GM19397 (cell line): ENCODE measurements around the gene GYPE.
A peak's percentile ranks its signal among the peaks of the same experiment; 100 is the strongest.
"Not testable (repeated sequence)": the region's sequence is repeated elsewhere in the genome, so short reads cannot be mapped to it uniquely, and the experiment has no call there.

Source experiments
- ATAC-seq: cut with Tn5 transposase; IDR thresholded peaks from one replicate; pipeline ENCODE4 v1.9.1; 2021; ENCODE audit warnings: mild to moderate bottlenecking, moderate library complexity; ENCODE audit not compliant: unreplicated experiment

Gene GYPE

GRCh38 chr4:143905440-143905839 lies at the start of gene GYPE:
Gene GYPE, minus strand, starts transcription at chr4:143905559. Its CDS starts 52 bp downstream, at chr4:143905507.
- ATAC-seq = not testable (repeated sequence)

- not testable (repeated sequence) for ATAC-seq
Measured at GRCh38 chr4:143951458-143951972, 46.2 kb upstream of the GYPE start.

GRCh38 chr4:143950967-143951366 lies 45.6 kb upstream of the GYPE start:
- ATAC-seq = not testable (repeated sequence)

- not testable (repeated sequence) for ATAC-seq
Measured at GRCh38 chr4:143950185-143950584, 44.8 kb upstream of the GYPE start.

GRCh38 chr4:143947493-143947892 lies 42.1 kb upstream of the GYPE start:
- ATAC-seq = not testable (repeated sequence)

GRCh38 chr4:143940708-143941107 lies 35.3 kb upstream of the GYPE start:
- not testable (repeated sequence) for ATAC-seq

GRCh38 chr4:143939528-143939927 lies 34.2 kb upstream of the GYPE start:
- ATAC-seq = no peak

- ATAC-seq = not testable (repeated sequence)
Measured at GRCh38 chr4:143938890-143939289, 33.5 kb upstream of the GYPE start.

GRCh38 chr4:143921181-143921580 lies 15.8 kb upstream of the GYPE start:
- no peak for ATAC-seq

GRCh38 chr4:143916485-143916884 lies 11.1 kb upstream of the GYPE start:
- not testable (repeated sequence) for ATAC-seq

GRCh38 chr4:143912478-143912877 lies 7.1 kb upstream of the GYPE start:
- not testable (repeated sequence) for ATAC-seq

GRCh38 chr4:143911528-143912417 lies 6.4 kb upstream of the GYPE start:
- peak; percentile 71 for ATAC-seq

- not testable (repeated sequence) for ATAC-seq
Measured at GRCh38 chr4:143910906-143911305, 5.5 kb upstream of the GYPE start.

GRCh38 chr4:143907811-143908210 lies 2.5 kb upstream of the GYPE start:
- ATAC-seq = peak; percentile 41

GRCh38 chr4:143904431-143904830 lies 928 bp downstream of the GYPE start:
- ATAC-seq = not testable (repeated sequence)

- not testable (repeated sequence) for ATAC-seq
Measured at GRCh38 chr4:143890323-143890722, 15.0 kb downstream of the GYPE start.

- not testable (repeated sequence) for ATAC-seq
Measured at GRCh38 chr4:143888189-143888588, 17.2 kb downstream of the GYPE start.

- ATAC-seq = not testable (repeated sequence)
Measured at GRCh38 chr4:143884965-143885364, 20.4 kb downstream of the GYPE start.

- ATAC-seq = no peak
Measured at GRCh38 chr4:143883529-143883928, 21.8 kb downstream of the GYPE start.

GRCh38 chr4:143882892-143883291 lies 22.5 kb downstream of the GYPE start:
- ATAC-seq = no peak

- ATAC-seq = not testable (repeated sequence)
Measured at GRCh38 chr4:143879561-143879960, 25.8 kb downstream of the GYPE start.

- peak; percentile 75 for ATAC-seq
Measured at GRCh38 chr4:143875357-143875756, 30.0 kb downstream of the GYPE start.
